GM13976 (cell line): ENCODE results near the gene OCA2.

Source experiments
- DNase-seq: peaks from one replicate; pipeline ENCODE4 v3.0.0; 2012; ENCODE audit warnings: low spot score
- CTCF ChIP-seq: IDR thresholded peaks from 2 replicates; pipeline ENCODE4 v1.5.1; 2012; ENCODE audit warnings: borderline replicate concordance, mild to moderate bottlenecking; ENCODE audit not compliant: insufficient read depth; ENCODE audit errors: extremely low read depth, missing control alignments, control extremely low read depth
- in situ Hi-C: fragments of 300-500 bp; cut with MboI; formaldehyde crosslinking; loops from one replicate; pipeline ENCODE4 v1.12.0; 2022; ENCODE audit warnings: low sequenced_read_pairs, mixed read lengths, inconsistent platforms; ENCODE audit not compliant: unreplicated experiment

OCA2 gene

GRCh38 chr15:28118083-28118482 lies 19.0 kb upstream of the OCA2 start:
- DNase-seq = no peak
- in situ Hi-C loops = no loop called here
- TF ChIP-seq CTCF = no peak

GRCh38 chr15:28117432-28117990 lies 18.4 kb upstream of the OCA2 start:
- in situ Hi-C loops = no loop called here
- no peak for TF ChIP-seq CTCF
- DNase-seq = no peak

- TF ChIP-seq CTCF = no peak
- in situ Hi-C loops = no loop called here
- no peak for DNase-seq
Measured at GRCh38 chr15:28116521-28117431, 17.7 kb upstream of the OCA2 start.

GRCh38 chr15:28115871-28116270 lies 16.8 kb upstream of the OCA2 start:
- DNase-seq = no peak
- in situ Hi-C loops = no loop called here
- TF ChIP-seq CTCF = no peak

- in situ Hi-C loops = no loop called here
- DNase-seq = no peak
- no peak for TF ChIP-seq CTCF
Measured at GRCh38 chr15:28114721-28115622, 15.9 kb upstream of the OCA2 start.

GRCh38 chr15:28114114-28114455 lies 15.0 kb upstream of the OCA2 start:
- in situ Hi-C loops = no loop called here
- DNase-seq = no peak
- no peak for TF ChIP-seq CTCF
